SK-N-SH (cell line): Measurements from ENCODE around the gene EVL. TPM values are rescaled to one million over a fixed set of nuclear protein-coding genes. Genes with fewer than 3 reads are reported as not detected.
A peak's percentile ranks its signal among the peaks of the same experiment; 100 is the strongest.

Experiments
- CTCF ChIA-PET: fragments of 300-600, 350-600 bp; formaldehyde crosslinking; extraction: SDS; loops from one replicate; lab custom pipeline; 2021; lab: Yijun Ruan, JAX
- POLR2A ChIA-PET: fragments of 350-600 bp; sonication (Branson Sonifier 250); formaldehyde crosslinking; extraction: SDS; loops from one replicate; lab custom pipeline; 2020; ENCODE audit warnings: antibody characterized with exemption, inconsistent platforms; lab: Yijun Ruan, JAX
- DNase-seq: peaks from one replicate; pipeline ENCODE4 v3.0.0; 2012
- H2AFZ ChIP-seq: fragments of 200-600 bp; sonication (generic); 2 replicates; pipeline ENCODE4 v1.8.1; 2016; ENCODE audit warnings: antibody characterized with exemption, mild to moderate bottlenecking, low read depth
- H3F3A ChIP-seq: fragments of 200-600 bp; sonication (generic); replicated peaks from 2 replicates; pipeline ENCODE3; 2016; ENCODE audit warnings: antibody characterized with exemption, mild to moderate bottlenecking; ENCODE audit not compliant: insufficient read depth
- H3K27ac ChIP-seq, 2 experiments: fragments of 200-500 bp in 1 of 2; fragments of 200-600 bp in 1 of 2; sonication (Bioruptor generic) in 1 of 2; sonication (generic), shearing (Covaris generic) in 1 of 2; 2 replicates each; pipeline versions ENCODE4 v1.5.1 to v1.6.1; 2014 to 2016; ENCODE audit warnings: low read depth in 2 of 2, inconsistent platforms in 1 of 2, low read length in 1 of 2, mild to moderate bottlenecking in 1 of 2, mixed read lengths in 1 of 2
- H3K27me3 ChIP-seq: fragments of 200-600 bp; sonication (generic), shearing (Covaris generic); 2 replicates; pipeline ENCODE4 v1.6.1; 2016; ENCODE audit warnings: mixed run types; ENCODE audit not compliant: insufficient read depth
- H3K36me3 ChIP-seq, 2 experiments: fragments of 200-500 bp in 1 of 2; fragments of 200-600 bp in 1 of 2; sonication (Bioruptor generic) in 1 of 2; sonication (generic) in 1 of 2; replicated peaks in 1 of 2; 2 replicates each; pipeline versions ENCODE3 to v1.5.1; 2014 to 2016; ENCODE audit warnings: low read length in 1 of 2, mild to moderate bottlenecking in 1 of 2; ENCODE audit not compliant: insufficient read depth in 2 of 2, control insufficient read depth in 1 of 2
- H3K4me1 ChIP-seq, 2 experiments: fragments of 200-500 bp in 1 of 2; fragments of 200-600 bp in 1 of 2; sonication (Bioruptor generic) in 1 of 2; sonication (generic), shearing (Covaris generic) in 1 of 2; 2 replicates each; pipeline versions ENCODE4 v1.5.1 to v1.6.1; 2014 to 2016; ENCODE audit warnings: low read depth in 1 of 2, low read length in 1 of 2, mixed run types in 1 of 2; ENCODE audit not compliant: insufficient read depth in 2 of 2, control insufficient read depth in 1 of 2
- H3K4me2 ChIP-seq: fragments of 200-600 bp; sonication (generic), shearing (Covaris generic); 2 replicates; pipeline ENCODE4 v1.6.1; 2017; ENCODE audit warnings: mixed run types
- H3K4me3 ChIP-seq, 2 experiments: fragments of 200-500 bp in 1 of 2; fragments of 200-600 bp in 1 of 2; sonication (Bioruptor generic) in 1 of 2; sonication (generic), shearing (Covaris generic) in 1 of 2; 2 replicates each; pipeline versions ENCODE4 v1.5.1 to v1.8.1; 2014 to 2016; ENCODE audit warnings: low read depth in 2 of 2, inconsistent platforms in 1 of 2, low read length in 1 of 2, mild to moderate bottlenecking in 1 of 2, mixed read lengths in 1 of 2, moderate library complexity in 1 of 2
- H3K79me2 ChIP-seq: fragments of 200-600 bp; sonication (generic); 2 replicates; pipeline ENCODE4 v1.8.1; 2017; ENCODE audit warnings: mild to moderate bottlenecking; ENCODE audit not compliant: insufficient read depth
- H3K9ac ChIP-seq: fragments of 200-600 bp; sonication (generic); 2 replicates; pipeline ENCODE4 v1.6.1; 2017; ENCODE audit warnings: mixed run types
- H3K9me2 ChIP-seq: fragments of 200-600 bp; sonication (generic); 2 replicates; pipeline ENCODE4 v1.6.1; 2017; ENCODE audit warnings: mixed run types
- H3K9me3 ChIP-seq: fragments of 200-600 bp; sonication (generic); 2 replicates; pipeline ENCODE4 v1.6.1; 2017; ENCODE audit warnings: mixed run types, mild to moderate bottlenecking, moderate library complexity
- H4K20me1 ChIP-seq: fragments of 200-600 bp; sonication (generic); 2 replicates; pipeline ENCODE4 v1.6.1; 2017; ENCODE audit warnings: mild to moderate bottlenecking, mixed run types; ENCODE audit not compliant: insufficient read depth
- CHD2 ChIP-seq: fragments of 150-350 bp; IDR thresholded peaks from 2 replicates; pipeline ENCODE4 v1.6.1; 2018; ENCODE audit warnings: low read length; ENCODE audit not compliant: partially characterized antibody
- FOSL2 ChIP-seq: IDR thresholded peaks from 2 replicates; pipeline ENCODE4 v1.4.0; 2012; ENCODE audit warnings: low read depth, mild to moderate bottlenecking, moderate library complexity, borderline replicate concordance
- FOXM1 ChIP-seq: IDR thresholded peaks from 2 replicates; pipeline ENCODE4 v1.4.0; 2012; ENCODE audit warnings: low read depth, mild to moderate bottlenecking
- GATA2 ChIP-seq: sonication (generic); formaldehyde crosslinking; IDR thresholded peaks from 2 replicates; pipeline ENCODE4 v1.5.0; 2020; ENCODE audit warnings: mild to moderate bottlenecking, missing genetic modification reagents
- MXI1 ChIP-seq: IDR thresholded peaks from 2 replicates; pipeline ENCODE4 v1.6.1; 2012; ENCODE audit warnings: mild to moderate bottlenecking, low read depth, low read length, improper control_type of control experiment
- NFIC ChIP-seq: IDR thresholded peaks from 2 replicates; pipeline ENCODE4 v1.4.0; 2012; ENCODE audit warnings: borderline replicate concordance
- NRF1 ChIP-seq: IDR thresholded peaks from 2 replicates; pipeline ENCODE4 v1.6.1; 2012; ENCODE audit warnings: low read depth, mild to moderate bottlenecking, low read length
- RAD21 ChIP-seq: IDR thresholded peaks from 2 replicates; pipeline ENCODE4 v1.6.1; 2012; ENCODE audit warnings: mild to moderate bottlenecking, low read length
- RFX5 ChIP-seq: IDR thresholded peaks from 2 replicates; pipeline ENCODE4 v1.6.1; 2012; ENCODE audit warnings: mild to moderate bottlenecking, improper control_type of control experiment, low read length
- SMC3 ChIP-seq: IDR thresholded peaks from 2 replicates; pipeline ENCODE4 v1.6.1; 2012; ENCODE audit warnings: low read depth, low read length, improper control_type of control experiment
- TAF1 ChIP-seq: IDR thresholded peaks from 2 replicates; pipeline ENCODE4 v1.6.1; 2012; ENCODE audit warnings: low read depth, mild to moderate bottlenecking, low read length, moderate library complexity, borderline replicate concordance
- WGBS: methylation state at CpG from one replicate; pipeline ENCODE4 v1.1.6; 2017; ENCODE audit warnings: low lambda C conversion rate; 5-methylcytosine and 5-hydroxymethylcytosine counted together
- polyA plus RNA-seq, 3 experiments: library from polyadenylated mRNA; depleted of rRNA; stranded (reverse); fragments of >200 nt; gene quantifications; 2 replicates each; pipeline ENCODE4 v1.2.3, GENCODE V29; 2012
- TF ChIP-seq, protein P1 (sequence below): fragments of 200-600 bp; sonication (generic); IDR thresholded peaks from 2 replicates; pipeline ENCODE4 v1.6.1; 2017; ENCODE audit warnings: antibody characterized with exemption, mild to moderate bottlenecking, moderate library complexity
- TF ChIP-seq, protein P2 (sequence below): IDR thresholded peaks from 2 replicates; pipeline ENCODE4 v1.6.1; 2012; ENCODE audit warnings: mild to moderate bottlenecking, low read depth, low read length, moderate library complexity
- TF ChIP-seq, protein P3 (sequence below): fragments of 150-350 bp; IDR thresholded peaks from 2 replicates; pipeline ENCODE4 v1.6.1; 2017; ENCODE audit warnings: antibody characterized with exemption, low read length, low read depth, borderline replicate concordance
- TF ChIP-seq, protein P4 (sequence below): IDR thresholded peaks from 2 replicates; pipeline ENCODE4 v1.4.0; 2012; ENCODE audit warnings: low read depth

EVL gene
- polyA plus RNA-seq, 1 of the 3 experiments (the other 2 are of a cell fraction): 36.5 TPM

DNA sequence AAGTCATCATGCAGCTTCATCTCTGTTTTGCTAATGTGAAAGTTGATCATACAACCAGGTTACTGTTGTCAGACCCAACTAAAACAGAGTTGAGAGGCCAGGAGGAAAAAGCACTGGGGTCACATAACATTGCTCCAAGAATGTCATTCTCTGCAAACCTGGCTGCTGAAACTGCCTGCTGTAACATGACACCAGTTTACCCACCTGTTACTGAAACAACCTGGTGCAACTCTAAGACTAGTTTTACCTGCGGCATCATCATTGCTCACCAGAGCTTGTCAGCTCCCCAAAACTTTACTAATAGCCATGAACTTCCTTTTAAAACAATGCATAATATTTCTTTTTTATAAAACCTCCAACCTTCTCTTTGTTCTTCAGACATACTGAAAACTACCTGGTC lies 124.9 kb downstream of the EVL start:
- POLR2A ChIA-PET: no interaction called here
- H3K9me2 ChIP-seq: no peaks in the 10 kb centered on the region
- no peak overlapping the region for H2AFZ ChIP-seq
- no peaks in the 10 kb centered on the region for H4K20me1 ChIP-seq
- H3K36me3 ChIP-seq: no peaks in the 10 kb centered on the region
- TF ChIP-seq FOSL2: no peak
- TF ChIP-seq, protein P1, sequence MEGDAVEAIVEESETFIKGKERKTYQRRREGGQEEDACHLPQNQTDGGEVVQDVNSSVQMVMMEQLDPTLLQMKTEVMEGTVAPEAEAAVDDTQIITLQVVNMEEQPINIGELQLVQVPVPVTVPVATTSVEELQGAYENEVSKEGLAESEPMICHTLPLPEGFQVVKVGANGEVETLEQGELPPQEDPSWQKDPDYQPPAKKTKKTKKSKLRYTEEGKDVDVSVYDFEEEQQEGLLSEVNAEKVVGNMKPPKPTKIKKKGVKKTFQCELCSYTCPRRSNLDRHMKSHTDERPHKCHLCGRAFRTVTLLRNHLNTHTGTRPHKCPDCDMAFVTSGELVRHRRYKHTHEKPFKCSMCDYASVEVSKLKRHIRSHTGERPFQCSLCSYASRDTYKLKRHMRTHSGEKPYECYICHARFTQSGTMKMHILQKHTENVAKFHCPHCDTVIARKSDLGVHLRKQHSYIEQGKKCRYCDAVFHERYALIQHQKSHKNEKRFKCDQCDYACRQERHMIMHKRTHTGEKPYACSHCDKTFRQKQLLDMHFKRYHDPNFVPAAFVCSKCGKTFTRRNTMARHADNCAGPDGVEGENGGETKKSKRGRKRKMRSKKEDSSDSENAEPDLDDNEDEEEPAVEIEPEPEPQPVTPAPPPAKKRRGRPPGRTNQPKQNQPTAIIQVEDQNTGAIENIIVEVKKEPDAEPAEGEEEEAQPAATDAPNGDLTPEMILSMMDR: no peak
- TF ChIP-seq, protein P2, sequence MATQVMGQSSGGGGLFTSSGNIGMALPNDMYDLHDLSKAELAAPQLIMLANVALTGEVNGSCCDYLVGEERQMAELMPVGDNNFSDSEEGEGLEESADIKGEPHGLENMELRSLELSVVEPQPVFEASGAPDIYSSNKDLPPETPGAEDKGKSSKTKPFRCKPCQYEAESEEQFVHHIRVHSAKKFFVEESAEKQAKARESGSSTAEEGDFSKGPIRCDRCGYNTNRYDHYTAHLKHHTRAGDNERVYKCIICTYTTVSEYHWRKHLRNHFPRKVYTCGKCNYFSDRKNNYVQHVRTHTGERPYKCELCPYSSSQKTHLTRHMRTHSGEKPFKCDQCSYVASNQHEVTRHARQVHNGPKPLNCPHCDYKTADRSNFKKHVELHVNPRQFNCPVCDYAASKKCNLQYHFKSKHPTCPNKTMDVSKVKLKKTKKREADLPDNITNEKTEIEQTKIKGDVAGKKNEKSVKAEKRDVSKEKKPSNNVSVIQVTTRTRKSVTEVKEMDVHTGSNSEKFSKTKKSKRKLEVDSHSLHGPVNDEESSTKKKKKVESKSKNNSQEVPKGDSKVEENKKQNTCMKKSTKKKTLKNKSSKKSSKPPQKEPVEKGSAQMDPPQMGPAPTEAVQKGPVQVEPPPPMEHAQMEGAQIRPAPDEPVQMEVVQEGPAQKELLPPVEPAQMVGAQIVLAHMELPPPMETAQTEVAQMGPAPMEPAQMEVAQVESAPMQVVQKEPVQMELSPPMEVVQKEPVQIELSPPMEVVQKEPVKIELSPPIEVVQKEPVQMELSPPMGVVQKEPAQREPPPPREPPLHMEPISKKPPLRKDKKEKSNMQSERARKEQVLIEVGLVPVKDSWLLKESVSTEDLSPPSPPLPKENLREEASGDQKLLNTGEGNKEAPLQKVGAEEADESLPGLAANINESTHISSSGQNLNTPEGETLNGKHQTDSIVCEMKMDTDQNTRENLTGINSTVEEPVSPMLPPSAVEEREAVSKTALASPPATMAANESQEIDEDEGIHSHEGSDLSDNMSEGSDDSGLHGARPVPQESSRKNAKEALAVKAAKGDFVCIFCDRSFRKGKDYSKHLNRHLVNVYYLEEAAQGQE: no peak
- TF ChIP-seq NRF1: no peak
- TF ChIP-seq RFX5: no peak
- no peak for TF ChIP-seq MXI1
- TF ChIP-seq FOXM1: no peak
- TF ChIP-seq SMC3: no peak
- CTCF ChIA-PET: interaction anchor here (4.3 kb wide), 1 partner anchor 81 kb away, joined by 43 read pairs; no protein-coding TSS in a partner anchor
- no peak overlapping the region for H3K9ac ChIP-seq
- H3K4me1 ChIP-seq: peaks cover 4 to 12% of the 10 kb centered on the region in 2 experiments; a peak in 2 of 4 replicates
- no peak overlapping the region for H3K4me3 ChIP-seq
- no peak overlapping the region for H3K27ac ChIP-seq
- no peaks in the 10 kb centered on the region for H3K79me2 ChIP-seq
- 95% methylated on average over 1 of the region's 1 CpG for WGBS
- H3F3A ChIP-seq: peaks cover 12% of the 10 kb centered on the region
- no peak overlapping the region for H3K4me2 ChIP-seq
- H3K27me3 ChIP-seq: no peaks in the 10 kb centered on the region
- DNase-seq: no peak
- H3K9me3 ChIP-seq: no peaks in the 10 kb centered on the region

DNA sequence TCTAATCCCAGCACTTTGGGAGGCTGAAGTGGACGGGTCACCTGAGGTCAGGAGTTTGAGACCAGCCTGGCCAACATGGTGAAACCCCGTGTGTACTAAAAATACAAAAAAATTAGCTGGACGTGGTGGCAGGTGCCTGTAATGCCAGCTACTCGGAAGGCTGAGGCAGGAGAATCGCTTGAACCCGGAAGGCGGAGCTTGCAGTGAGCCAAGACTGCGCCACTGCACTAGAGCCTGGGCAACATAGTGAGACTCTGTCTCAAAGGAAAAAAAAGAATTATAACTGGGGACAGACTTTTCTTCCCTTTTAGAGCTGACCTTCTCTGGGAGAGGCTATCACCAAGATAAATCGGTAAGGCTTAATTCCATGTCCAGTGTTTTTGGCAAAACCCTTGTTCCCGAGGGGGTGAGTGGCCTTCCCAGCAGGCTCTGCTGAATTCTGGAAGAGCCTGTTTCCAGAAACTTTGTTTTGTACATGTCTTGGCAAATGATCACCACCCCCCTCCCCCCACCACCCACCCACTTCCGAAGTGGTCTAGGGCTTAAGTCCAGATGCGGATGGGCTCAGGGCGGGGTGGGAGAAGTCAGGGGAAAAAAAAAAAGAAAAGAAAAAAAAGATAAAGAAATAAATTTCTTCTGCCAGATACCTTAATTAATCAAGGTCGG lies 126.5 kb downstream of the EVL start:
- no peak overlapping the region for H3K4me3 ChIP-seq
- H3K9me3 ChIP-seq: no peaks in the 10 kb centered on the region
- peaks cover 4 to 12% of the 10 kb centered on the region in 2 experiments; a peak in 2 of 4 replicates for H3K4me1 ChIP-seq
- no peak for DNase-seq
- CTCF ChIA-PET: interaction anchor here (0.6 to 4.8 kb wide), 34 partner anchors 12 to 316 kb away, joined by 3 to 54 read pairs (median 5); partner anchors contain the start of gene DEGS2
- 91% methylated on average over 14 of the region's 14 CpGs for WGBS
- no peak overlapping the region for H3K27ac ChIP-seq
- H3K9ac ChIP-seq: no peak overlapping the region; the same call in 1 of the 2 replicates
- H3K36me3 ChIP-seq: no peaks in the 10 kb centered on the region
- peak overlapping the region; percentile 89; the same call in 1 of the 2 replicates for H2AFZ ChIP-seq
- no peaks in the 10 kb centered on the region for H3K9me2 ChIP-seq
- H3K27me3 ChIP-seq: no peaks in the 10 kb centered on the region
- H4K20me1 ChIP-seq: no peaks in the 10 kb centered on the region
- H3F3A ChIP-seq: peaks cover 12% of the 10 kb centered on the region
- no peaks in the 10 kb centered on the region for H3K79me2 ChIP-seq
- H3K4me2 ChIP-seq: peak overlapping the region; percentile 69; the same call in 1 of the 2 replicates
- TF ChIP-seq RFX5 (no peak), SMC3 (no peak), NRF1 (no peak), NFIC (no peak), TAF1 (no peak), GATA2 (CRISPR knock-in tag) (no peak), CHD2 (no peak), RAD21 (no peak), FOXM1 (no peak)
- TF ChIP-seq, protein P3, sequence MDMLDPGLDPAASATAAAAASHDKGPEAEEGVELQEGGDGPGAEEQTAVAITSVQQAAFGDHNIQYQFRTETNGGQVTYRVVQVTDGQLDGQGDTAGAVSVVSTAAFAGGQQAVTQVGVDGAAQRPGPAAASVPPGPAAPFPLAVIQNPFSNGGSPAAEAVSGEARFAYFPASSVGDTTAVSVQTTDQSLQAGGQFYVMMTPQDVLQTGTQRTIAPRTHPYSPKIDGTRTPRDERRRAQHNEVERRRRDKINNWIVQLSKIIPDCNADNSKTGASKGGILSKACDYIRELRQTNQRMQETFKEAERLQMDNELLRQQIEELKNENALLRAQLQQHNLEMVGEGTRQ: no peak
- TF ChIP-seq, protein P4, sequence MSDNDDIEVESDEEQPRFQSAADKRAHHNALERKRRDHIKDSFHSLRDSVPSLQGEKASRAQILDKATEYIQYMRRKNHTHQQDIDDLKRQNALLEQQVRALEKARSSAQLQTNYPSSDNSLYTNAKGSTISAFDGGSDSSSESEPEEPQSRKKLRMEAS: no peak
- TF ChIP-seq, all 33 proteins: peak for 0
- POLR2A ChIA-PET: interaction anchor here (0.7 to 1.4 kb wide), 2 partner anchors 59 to 111 kb away, joined by 3 to 4 read pairs; no protein-coding TSS in a partner anchor
